Activated CD4-positive, CD25-positive, alpha-beta regulatory T cell treated with anti-CD3 and anti-CD28 coated beads, Interleukin-2, amount 50 U/mL, for 24 hours (primary cell): ENCODE measurements around the gene ST6GALNAC6.
A peak's percentile ranks its signal among the peaks of the same experiment; 100 is the strongest.

Experiments
- ATAC-seq, 2 donors: fragments of 150-1000 bp; cut with Tn5 transposase; one replicate each; pipeline ENCODE4 v1.10.0; 2021; ENCODE audit warnings: mild to moderate bottlenecking in 1 of 2, moderate library complexity in 1 of 2

Gene ST6GALNAC6

GRCh38 chr9:127915801-127916719, 16.7 kb upstream of the ST6GALNAC6 start:
- ATAC-seq = no peak

GRCh38 chr9:127915325-127915752, 15.9 kb upstream of the ST6GALNAC6 start:
- no peak for ATAC-seq

- ATAC-seq = no peak
These were observed 14.3 kb upstream of the ST6GALNAC6 start for GRCh38 chr9:127913682-127914081.

GRCh38 chr9:127912882-127913281, 13.5 kb upstream of the ST6GALNAC6 start:
- no peak for ATAC-seq

- ATAC-seq = no peak
These were observed 12.9 kb upstream of the ST6GALNAC6 start for GRCh38 chr9:127912296-127912695.

- no peak for ATAC-seq
These were observed 11.3 kb upstream of the ST6GALNAC6 start for GRCh38 chr9:127910613-127911205.

- ATAC-seq = no peak
These were observed 10.5 kb upstream of the ST6GALNAC6 start for GRCh38 chr9:127909839-127910273.

GRCh38 chr9:127908660-127908926, 9.2 kb upstream of the ST6GALNAC6 start:
- no peak for ATAC-seq

GRCh38 chr9:127907867-127908659, 8.7 kb upstream of the ST6GALNAC6 start:
- ATAC-seq = no peak

- peak; percentile 67 to 73 for ATAC-seq
These were observed 6.4 kb upstream of the ST6GALNAC6 start for GRCh38 chr9:127905788-127906191.

GRCh38 chr9:127905004-127905728, 5.8 kb upstream of the ST6GALNAC6 start:
- ATAC-seq = peak; percentile 63 to 73

- peak; percentile 1 to 3 for ATAC-seq
These were observed 5.2 kb upstream of the ST6GALNAC6 start for GRCh38 chr9:127904561-127905003.

- ATAC-seq = peak; percentile 6 to 12
These were observed 4.4 kb upstream of the ST6GALNAC6 start for GRCh38 chr9:127903557-127904475.

GRCh38 chr9:127898433-127899127, 823 bp downstream of the ST6GALNAC6 start:
- ATAC-seq = peak; percentile 11

GRCh38 chr9:127897193-127897692, 2.2 kb downstream of the ST6GALNAC6 start:
- ATAC-seq = no peak

- ATAC-seq = no peak
These were observed 2.8 kb downstream of the ST6GALNAC6 start for GRCh38 chr9:127896395-127897192.

GRCh38 chr9:127895811-127896210, 3.6 kb downstream of the ST6GALNAC6 start:
- no peak for ATAC-seq

GRCh38 chr9:127893392-127893791, 6.0 kb downstream of the ST6GALNAC6 start:
- ATAC-seq = no peak

GRCh38 chr9:127892831-127893230, 6.6 kb downstream of the ST6GALNAC6 start:
- ATAC-seq = no peak

- no peak for ATAC-seq
These were observed 9.3 kb downstream of the ST6GALNAC6 start for GRCh38 chr9:127890053-127890452.
